ENCODE data around the gene UBL4B.
A peak's percentile ranks its signal among the peaks of the same experiment; 100 is the strongest.

UBL4B gene

GRCh38 chr1:110120960-110121561 lies 8.8 kb downstream of the UBL4B start:
- TF ChIP-seq CEBPB (IDR thresholded peaks at IDR 0.05) (0 out of 2 replicates have a peak, but pooled peaks have one; percentile 3), FOXM1 (IDR thresholded peaks at IDR 0.05; ENCODE audit: borderline replicate concordance, low read depth) (0 out of 2 replicates have a peak, but pooled peaks have one; percentile 28), TEAD4 (IDR thresholded peaks at IDR 0.05) (peak; percentile 36; the same call in 1 of the 2 replicates), EGR1 (IDR thresholded peaks at IDR 0.05) (0 out of 2 replicates have a peak, but pooled peaks have one; percentile 14), RAD21 (IDR thresholded peaks at IDR 0.05; ENCODE audit: low read depth) (no peak), EP300 (IDR thresholded peaks at IDR 0.05; ENCODE audit: borderline replicate concordance) (peak; percentile 60; the same call in 1 of the 2 replicates), TCF12 (IDR thresholded peaks at IDR 0.05; ENCODE audit: low read depth) (peak; percentile 78; the same call in 1 of the 2 replicates), NFIC (IDR thresholded peaks at IDR 0.05) (peak; percentile 67), TAF1 (IDR thresholded peaks at IDR 0.05; ENCODE audit: low read depth) (no peak)
- TF ChIP-seq, protein P1, sequence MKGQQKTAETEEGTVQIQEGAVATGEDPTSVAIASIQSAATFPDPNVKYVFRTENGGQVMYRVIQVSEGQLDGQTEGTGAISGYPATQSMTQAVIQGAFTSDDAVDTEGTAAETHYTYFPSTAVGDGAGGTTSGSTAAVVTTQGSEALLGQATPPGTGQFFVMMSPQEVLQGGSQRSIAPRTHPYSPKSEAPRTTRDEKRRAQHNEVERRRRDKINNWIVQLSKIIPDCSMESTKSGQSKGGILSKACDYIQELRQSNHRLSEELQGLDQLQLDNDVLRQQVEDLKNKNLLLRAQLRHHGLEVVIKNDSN (IDR thresholded peaks at IDR 0.05), result 0 out of 2 replicates have a peak, but pooled peaks have one; percentile 2

DNA sequence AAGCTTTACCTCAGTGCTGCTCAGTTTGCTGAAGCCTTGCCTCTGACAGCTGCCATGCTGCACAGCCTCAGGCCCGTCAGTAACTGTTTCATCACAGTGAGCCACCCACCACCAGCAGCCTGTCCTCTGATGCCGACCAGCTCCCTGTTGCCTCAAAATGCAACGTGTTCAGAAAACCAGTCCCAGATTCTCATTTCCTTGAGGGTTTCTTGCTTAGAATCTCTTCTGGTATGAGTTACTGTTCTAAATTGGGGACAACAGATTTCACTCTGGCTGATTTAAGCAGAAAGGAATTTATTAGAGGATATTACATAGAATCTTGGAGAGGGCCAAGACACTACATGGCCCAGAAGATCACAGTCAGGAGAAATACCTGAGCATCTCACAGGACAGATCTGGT lies 11.0 kb downstream of the UBL4B start:
- TF ChIP-seq FOXM1 (IDR thresholded peaks at IDR 0.05; ENCODE audit: borderline replicate concordance, low read depth), result no peak
- TF ChIP-seq YY1 (IDR thresholded peaks at IDR 0.05; ENCODE audit: low read depth), result no peak
- no peak for TF ChIP-seq TCF12 (IDR thresholded peaks at IDR 0.05; ENCODE audit: low read depth)
- TF ChIP-seq ZBTB7A (IDR thresholded peaks at IDR 0.05; ENCODE audit: low read depth), result no peak
- no peak for TF ChIP-seq NFIC (IDR thresholded peaks at IDR 0.05)

GRCh38 chr1:110125810-110126209 lies 13.6 kb downstream of the UBL4B start:
- TF ChIP-seq, protein P1 (IDR thresholded peaks at IDR 0.05), result no peak
- TF ChIP-seq TAF1 (IDR thresholded peaks at IDR 0.05; ENCODE audit: low read depth) (no peak), EP300 (IDR thresholded peaks at IDR 0.05; ENCODE audit: borderline replicate concordance) (no peak), ZBTB7A (IDR thresholded peaks at IDR 0.05; ENCODE audit: low read depth) (no peak), YY1 (IDR thresholded peaks at IDR 0.05; ENCODE audit: low read depth) (no peak), NFIC (IDR thresholded peaks at IDR 0.05) (no peak), TEAD4 (IDR thresholded peaks at IDR 0.05) (no peak)
- TF ChIP-seq, protein P2, sequence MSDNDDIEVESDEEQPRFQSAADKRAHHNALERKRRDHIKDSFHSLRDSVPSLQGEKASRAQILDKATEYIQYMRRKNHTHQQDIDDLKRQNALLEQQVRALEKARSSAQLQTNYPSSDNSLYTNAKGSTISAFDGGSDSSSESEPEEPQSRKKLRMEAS (IDR thresholded peaks at IDR 0.05), result no peak

GRCh38 chr1:110130113-110130591 lies 17.9 kb downstream of the UBL4B start:
- no peak for TF ChIP-seq YY1 (IDR thresholded peaks at IDR 0.05; ENCODE audit: low read depth)
- no peak for TF ChIP-seq EGR1 (IDR thresholded peaks at IDR 0.05)
- TF ChIP-seq NFIC (IDR thresholded peaks at IDR 0.05), result no peak

GRCh38 chr1:110130989-110131388 lies 18.7 kb downstream of the UBL4B start:
- TF ChIP-seq TEAD4 (IDR thresholded peaks at IDR 0.05) (no peak), CEBPB (IDR thresholded peaks at IDR 0.05) (no peak), EGR1 (IDR thresholded peaks at IDR 0.05) (no peak), TCF12 (IDR thresholded peaks at IDR 0.05; ENCODE audit: low read depth) (no peak), ZBTB7A (IDR thresholded peaks at IDR 0.05; ENCODE audit: low read depth) (no peak), NFIC (IDR thresholded peaks at IDR 0.05) (no peak), RAD21 (IDR thresholded peaks at IDR 0.05; ENCODE audit: low read depth) (no peak), YY1 (IDR thresholded peaks at IDR 0.05; ENCODE audit: low read depth) (no peak), FOXM1 (IDR thresholded peaks at IDR 0.05; ENCODE audit: borderline replicate concordance, low read depth) (no peak), EP300 (IDR thresholded peaks at IDR 0.05; ENCODE audit: borderline replicate concordance) (no peak)
- TF ChIP-seq, protein P2 (IDR thresholded peaks at IDR 0.05), result no peak
- TF ChIP-seq, protein P1 (IDR thresholded peaks at IDR 0.05), result no peak

DNA sequence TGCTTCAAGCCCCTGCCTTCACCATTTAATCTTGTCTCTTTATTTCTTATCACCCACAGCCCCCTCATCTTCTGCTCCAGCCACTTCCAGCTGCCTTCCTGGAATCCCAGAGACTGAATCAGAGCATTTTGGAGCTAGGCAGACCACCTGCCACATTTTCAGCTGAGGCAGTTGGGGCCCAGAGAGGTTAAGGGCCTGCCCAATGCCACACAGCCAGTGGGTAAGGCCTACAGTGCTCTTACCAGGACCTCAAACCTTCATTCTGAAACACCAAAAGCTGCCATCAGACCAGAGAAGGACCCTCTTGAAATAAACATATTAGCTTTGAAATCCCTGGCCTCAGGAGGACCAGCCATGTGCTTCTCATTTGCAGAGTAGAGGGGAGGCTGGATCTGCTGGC lies 20.4 kb downstream of the UBL4B start:
- no peak for TF ChIP-seq CEBPB (IDR thresholded peaks at IDR 0.05)
- no peak for TF ChIP-seq TAF1 (IDR thresholded peaks at IDR 0.05; ENCODE audit: low read depth)
- TF ChIP-seq TCF12 (IDR thresholded peaks at IDR 0.05; ENCODE audit: low read depth), result no peak
- TF ChIP-seq, protein P1 (IDR thresholded peaks at IDR 0.05), result no peak
- no peak for TF ChIP-seq CREB1 (IDR thresholded peaks at IDR 0.05; ENCODE audit: low read depth)
- TF ChIP-seq YY1 (IDR thresholded peaks at IDR 0.05; ENCODE audit: low read depth), result no peak
- no peak for TF ChIP-seq NFIC (IDR thresholded peaks at IDR 0.05)
- no peak for TF ChIP-seq FOXM1 (IDR thresholded peaks at IDR 0.05; ENCODE audit: borderline replicate concordance, low read depth)
- TF ChIP-seq ZBTB7A (IDR thresholded peaks at IDR 0.05; ENCODE audit: low read depth), result no peak

DNA sequence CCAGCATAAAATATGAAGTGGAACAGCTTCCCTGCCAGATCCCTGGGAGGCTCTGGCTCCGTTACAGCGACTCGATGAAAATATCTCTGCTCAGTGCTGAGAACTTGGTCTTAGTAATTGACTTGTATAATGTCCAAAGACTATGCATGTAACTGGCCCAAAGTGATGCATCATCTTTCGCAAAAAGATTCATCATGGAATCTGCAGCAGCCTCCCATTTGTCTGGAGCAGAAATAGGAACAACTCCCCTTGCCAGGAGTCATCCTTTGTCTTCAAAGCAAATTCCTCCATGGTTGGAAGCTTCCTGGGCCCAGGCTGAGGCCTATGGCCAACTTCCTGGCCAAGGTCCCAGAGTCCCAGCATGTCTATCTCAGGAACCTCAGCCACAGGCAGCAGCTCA lies 21.2 kb downstream of the UBL4B start:
- TF ChIP-seq NFIC (IDR thresholded peaks at IDR 0.05) (no peak), RAD21 (IDR thresholded peaks at IDR 0.05; ENCODE audit: low read depth) (no peak), CEBPB (IDR thresholded peaks at IDR 0.05) (no peak), EGR1 (IDR thresholded peaks at IDR 0.05) (no peak), CREB1 (IDR thresholded peaks at IDR 0.05; ENCODE audit: low read depth) (no peak), TEAD4 (IDR thresholded peaks at IDR 0.05) (no peak), TAF1 (IDR thresholded peaks at IDR 0.05; ENCODE audit: low read depth) (no peak), TCF12 (IDR thresholded peaks at IDR 0.05; ENCODE audit: low read depth) (no peak)
- TF ChIP-seq, protein P2 (IDR thresholded peaks at IDR 0.05), result no peak

DNA sequence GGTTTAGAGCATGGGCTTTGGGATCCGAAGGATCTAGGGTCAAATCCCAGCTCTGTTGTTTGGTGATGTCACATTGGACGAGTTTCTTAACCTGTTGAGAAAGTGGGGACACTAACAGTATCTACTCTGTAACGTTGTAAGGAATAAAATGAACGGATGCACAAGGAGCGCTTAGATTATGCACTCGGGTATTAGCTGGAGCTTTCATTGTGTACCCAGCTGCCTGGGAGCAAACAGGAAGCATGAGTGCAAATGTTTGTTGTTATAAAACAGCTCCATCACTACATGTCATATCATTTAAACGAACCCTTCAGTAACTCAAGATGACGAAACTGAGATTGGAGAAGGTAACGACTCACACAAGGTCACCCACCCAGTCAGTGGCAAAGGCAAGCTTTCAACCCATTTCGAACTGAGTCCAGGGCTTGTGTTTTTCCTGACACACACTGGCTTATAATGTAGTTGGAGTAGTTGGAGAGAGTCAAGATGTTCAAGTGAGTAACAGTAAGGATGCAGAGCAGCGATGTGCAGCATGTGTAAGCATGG lies 21.9 kb downstream of the UBL4B start:
- TF ChIP-seq TAF1 (IDR thresholded peaks at IDR 0.05; ENCODE audit: low read depth) (no peak), REST (IDR thresholded peaks at IDR 0.05; ENCODE audit: low read depth) (no peak), ZBTB7A (IDR thresholded peaks at IDR 0.05; ENCODE audit: low read depth) (no peak), TEAD4 (IDR thresholded peaks at IDR 0.05) (no peak), CREB1 (IDR thresholded peaks at IDR 0.05; ENCODE audit: low read depth) (no peak), EGR1 (IDR thresholded peaks at IDR 0.05) (no peak), YY1 (IDR thresholded peaks at IDR 0.05; ENCODE audit: low read depth) (no peak), RAD21 (IDR thresholded peaks at IDR 0.05; ENCODE audit: low read depth) (no peak), EP300 (IDR thresholded peaks at IDR 0.05; ENCODE audit: borderline replicate concordance) (no peak), TCF12 (IDR thresholded peaks at IDR 0.05; ENCODE audit: low read depth) (no peak), NFIC (IDR thresholded peaks at IDR 0.05) (no peak), FOXM1 (IDR thresholded peaks at IDR 0.05; ENCODE audit: borderline replicate concordance, low read depth) (no peak), CEBPB (IDR thresholded peaks at IDR 0.05) (no peak)
- TF ChIP-seq, protein P1 (IDR thresholded peaks at IDR 0.05), result no peak
- TF ChIP-seq, protein P2 (IDR thresholded peaks at IDR 0.05), result no peak
